Measurements from ENCODE around the gene CREB5. TPM values are rescaled to one million over a fixed set of nuclear protein-coding genes. Genes with fewer than 3 reads are reported as not detected.

Gene CREB5
- total and polyA plus RNA-seq, 2 of the 8 experiments (the other 6 are each of a cell fraction or from before 2014, with no cell fraction given): 2.4 to 2.7 TPM

DNA sequence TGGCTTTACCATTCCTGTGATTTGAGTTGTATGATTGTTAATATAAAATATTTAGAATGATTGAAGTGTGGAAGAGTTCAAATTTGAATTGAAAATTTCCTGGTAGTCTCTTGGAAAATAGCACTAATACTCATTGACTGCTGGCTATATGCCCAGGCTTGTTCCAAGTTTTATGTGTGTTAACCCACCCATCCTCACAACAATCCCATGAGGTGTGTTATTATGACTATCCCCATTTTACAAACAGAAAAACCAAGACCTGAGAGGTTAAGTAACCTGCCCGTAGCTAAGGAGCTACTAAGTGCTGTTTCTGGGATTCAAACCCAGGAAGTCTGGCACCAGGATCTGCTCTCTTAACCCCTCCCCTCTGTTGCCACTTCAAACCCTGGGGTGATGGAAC, 213.9 kb downstream of the CREB5 start:
- Histone ChIP-seq H3K79me2 (ENCODE audit: control insufficient read depth in 1 of 2, insufficient read depth in 2 of 2, low read length in 2 of 2) (no peaks in the 10 kb centered on the region), H3K27ac (ENCODE audit: low read depth, low read length) (no peak overlapping the region), H4K5ac (ENCODE audit: insufficient read length, low read depth, low read length) (no peak overlapping the region), H3K56ac (replicated peaks; ENCODE audit: insufficient read length, low read depth, low read length) (no peak overlapping the region), H3K4me1 (replicated peaks in 1 of 4; ENCODE audit: control insufficient read depth in 3 of 4, insufficient read depth in 4 of 4, low read length in 3 of 4) (peaks cover 0 to 5% (median 0%) of the 10 kb centered on the region in 4 experiments; a peak in 2 of 7 replicates), H3K9me3 (ENCODE audit: insufficient read depth in 2 of 2, low read depth in 1 of 2, low read length in 1 of 2) (no peaks in the 10 kb centered on the region), H2BK120ac (replicated peaks; ENCODE audit: low read depth, low read length) (no peak overlapping the region), H4K8ac (ENCODE audit: extremely low read depth, insufficient read depth, low read length) (no peak overlapping the region), H2AFZ (ENCODE audit: low read length) (peak overlapping the region; percentile 79; the same call in 1 of the 2 replicates), H4K20me1 (replicated peaks in 1 of 2; ENCODE audit: control insufficient read depth in 1 of 2, insufficient read depth in 2 of 2, low read length in 2 of 2) (no peaks in the 10 kb centered on the region), H3K4me3 (ENCODE audit: extremely low read depth in 1 of 4, insufficient read depth in 2 of 4, low read depth in 3 of 4, low read length in 4 of 4) (no peak overlapping the region), H3K23ac (ENCODE audit: insufficient read length) (no peak overlapping the region), H2BK12ac (ENCODE audit: low read depth, low read length) (no peak overlapping the region), H3K4me2 (ENCODE audit: insufficient read depth in 1 of 2, low read depth in 2 of 2, low read length in 2 of 2) (no peak overlapping the region), H2BK15ac (ENCODE audit: low read length) (no peak overlapping the region), H3K14ac (ENCODE audit: insufficient read length) (no peak overlapping the region), H3K23me2 (ENCODE audit: low read depth, low read length) (no peaks in the 10 kb centered on the region), H3K27me3 (replicated peaks in 1 of 4; ENCODE audit: control insufficient read depth in 3 of 4, extremely low read depth in 1 of 4, insufficient read depth in 3 of 4, low read length in 3 of 4) (peaks cover 0 to 1% (median 0%) of the 10 kb centered on the region in 4 experiments; a peak in 1 of 7 replicates), H3K36me3 (ENCODE audit: control insufficient read depth in 2 of 4, insufficient read depth in 4 of 4, low read length in 3 of 4) (no peaks in the 10 kb centered on the region), H4K91ac (replicated peaks; ENCODE audit: insufficient read length, low read length) (no peak overlapping the region), H2AK5ac (ENCODE audit: low read depth, low read length) (no peak overlapping the region), H2BK5ac (ENCODE audit: low read depth, low read length) (no peak overlapping the region), H2BK20ac (ENCODE audit: low read length) (no peak overlapping the region), H3K9ac (replicated peaks in 1 of 4; ENCODE audit: extremely low read depth in 1 of 4, low read depth in 3 of 4, low read length in 3 of 4) (no peak overlapping the region), H3K18ac (ENCODE audit: extremely low read depth, low read length) (no peak overlapping the region), H3K79me1 (ENCODE audit: low read depth, low read length) (no peaks in the 10 kb centered on the region), H3K4ac (replicated peaks; ENCODE audit: insufficient read length, low read depth, low read length) (no peak overlapping the region)
- DNase-seq (ENCODE audit: low read depth in 1 of 2, low spot score in 2 of 2) (no peak), FAIRE-seq (no peak)
- POLR2A ChIA-PET (ENCODE audit: partially characterized antibody): no interaction called here
- no peak for TF ChIP-seq SIX5 (IDR thresholded peaks at IDR 0.05; ENCODE audit: low read depth, low read length)
- TF ChIP-seq TEAD4 (IDR thresholded peaks at IDR 0.05; ENCODE audit: low read depth, low read length): no peak
- no peak for TF ChIP-seq BCL11A (IDR thresholded peaks at IDR 0.05; ENCODE audit: low read depth in 2 of 2, low read length in 2 of 2)
- no peak for TF ChIP-seq HDAC6 (IDR thresholded peaks at IDR 0.05; ENCODE audit: low read depth, low read length)
- no peak for TF ChIP-seq CTCF (IDR thresholded peaks at IDR 0.05; ENCODE audit: control extremely low read depth in 1 of 3, insufficient read depth in 1 of 3, low read depth in 1 of 3, low read length in 3 of 3)
- no peak for TF ChIP-seq YY1 (IDR thresholded peaks at IDR 0.05; ENCODE audit: low read depth, low read length)
- TF ChIP-seq JUN (IDR thresholded peaks at IDR 0.05; ENCODE audit: low read depth, low read length): no peak
- TF ChIP-seq, protein P1, sequence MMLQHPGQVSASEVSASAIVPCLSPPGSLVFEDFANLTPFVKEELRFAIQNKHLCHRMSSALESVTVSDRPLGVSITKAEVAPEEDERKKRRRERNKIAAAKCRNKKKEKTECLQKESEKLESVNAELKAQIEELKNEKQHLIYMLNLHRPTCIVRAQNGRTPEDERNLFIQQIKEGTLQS (IDR thresholded peaks at IDR 0.05; ENCODE audit: insufficient read depth, low read depth, low read length): no peak
- TF ChIP-seq USF2 (IDR thresholded peaks at IDR 0.05; ENCODE audit: low read length): no peak
- no peak for TF ChIP-seq SP4 (IDR thresholded peaks at IDR 0.05; ENCODE audit: low read length)
- 69% methylated on average over 1 of the region's 1 CpG; no CpG with 5 or more reads in 1 of the 2 experiments for whole genome bisulfite sequencing, 2 experiments (ENCODE audit: extremely low coverage in 1 of 2, insufficient coverage in 1 of 2, insufficient read length in 1 of 2, insufficient replicate concordance in 2 of 2, low coverage in 1 of 2, low lambda C conversion rate in 2 of 2, missing lambda C conversion rate in 1 of 2)
- CTCF ChIA-PET (ENCODE audit: partially characterized antibody): interaction anchor here (0.6 to 2.7 kb wide), 34 partner anchors 8 to 519 kb away, joined by 3 to 38 read pairs (median 3); no protein-coding TSS in a partner anchor
